ENCODE results near the gene SVOPL.

- TF ChIP-seq CTCF (IDR thresholded peaks at IDR 0.05; ENCODE audit: poor library complexity), result no peak
- TF ChIP-seq EZH2 (IDR thresholded peaks at IDR 0.05; ENCODE audit: borderline replicate concordance), result no peak
- no peak for TF ChIP-seq EZH2phosphoT487 (IDR thresholded peaks at IDR 0.05; ENCODE audit: low read depth, severe bottlenecking, unreplicated experiment)
Observed at GRCh38 chr7:138684340-138684739, 16.8 kb downstream of the SVOPL start.

Measured in hepatocyte (in vitro differentiated cells).